Measurements from ENCODE around the gene ADPRHL1.

The ADPRHL1 gene

GRCh38 chr13:113414335-113414734, 39.0 kb downstream of the ADPRHL1 start:
- no peak for DNase-seq

- no peak for DNase-seq
These were observed 39.4 kb downstream of the ADPRHL1 start for GRCh38 chr13:113413898-113414282.

GRCh38 chr13:113413178-113413897, 40.0 kb downstream of the ADPRHL1 start:
- DNase-seq = no peak

GRCh38 chr13:113412440-113412839, 40.8 kb downstream of the ADPRHL1 start:
- DNase-seq = no peak

GRCh38 chr13:113411216-113412023, 41.9 kb downstream of the ADPRHL1 start:
- no peak for DNase-seq

- no peak for DNase-seq
These were observed 42.7 kb downstream of the ADPRHL1 start for GRCh38 chr13:113410472-113411201.

- no peak for DNase-seq
These were observed 44.7 kb downstream of the ADPRHL1 start for GRCh38 chr13:113408562-113408961.

GRCh38 chr13:113407531-113408393, 45.5 kb downstream of the ADPRHL1 start:
- no peak for DNase-seq

- DNase-seq = no peak
These were observed 46.2 kb downstream of the ADPRHL1 start for GRCh38 chr13:113407103-113407530.

- no peak for DNase-seq
These were observed 46.8 kb downstream of the ADPRHL1 start for GRCh38 chr13:113406321-113407102.

GRCh38 chr13:113405481-113406300, 47.6 kb downstream of the ADPRHL1 start:
- DNase-seq = no peak

GRCh38 chr13:113404723-113405471, 48.4 kb downstream of the ADPRHL1 start:
- DNase-seq = no peak

GRCh38 chr13:113404366-113404722, 48.9 kb downstream of the ADPRHL1 start:
- no peak for DNase-seq

GRCh38 chr13:113403255-113404104, 49.8 kb downstream of the ADPRHL1 start:
- DNase-seq = no peak

- DNase-seq = no peak
These were observed 50.6 kb downstream of the ADPRHL1 start for GRCh38 chr13:113402471-113403254.

- DNase-seq = no peak
These were observed 51.6 kb downstream of the ADPRHL1 start for GRCh38 chr13:113401452-113402415.
